B cell (primary cell): Measurements from ENCODE around the gene CPT1A. TPM values are rescaled to one million over a fixed set of nuclear protein-coding genes. Genes with fewer than 3 reads are reported as not detected.

Experiments used
- ATAC-seq: fragments of 200-7000 bp; cut with Tn5 transposase; one replicate; pipeline ENCODE4 v1.10.0; 2021; ENCODE audit warnings: low read depth, mild to moderate bottlenecking, moderate number of reproducible peaks, moderate library complexity
- CTCF ChIA-PET: fragments of 350-600 bp; sonication (Branson Sonifier 250); formaldehyde crosslinking; loops from one replicate; lab custom pipeline; 2021; ENCODE audit warnings: antibody characterized with exemption, inconsistent platforms; lab: Charles Lee
- POLR2A ChIA-PET: fragments of 350-600 bp; sonication (Branson Sonifier 250); formaldehyde crosslinking; loops from one replicate; lab custom pipeline; 2021; ENCODE audit warnings: antibody characterized with exemption; lab: Charles Lee
- DNase-seq: peaks from one replicate; pipeline ENCODE4 v3.0.0; 2013
- H2AFZ ChIP-seq: 2 replicates; pipeline ENCODE4 v1.6.1; 2012; ENCODE audit warnings: mild to moderate bottlenecking, low read depth, low read length; ENCODE audit not compliant: insufficient read depth, poor library complexity, severe bottlenecking
- H3K27ac ChIP-seq, 2 donors: 1 replicate in 1 of 2; 2 replicates in 1 of 2; pipeline ENCODE4 v1.5.1; 2012 to 2013; ENCODE audit warnings: low read length in 2 of 2, mild to moderate bottlenecking in 2 of 2, moderate library complexity in 1 of 2
- H3K27me3 ChIP-seq, 4 experiments: fragments of 200-600 bp in 1 of 4; sonication (generic) in 1 of 4; replicated peaks in 1 of 4; 1 replicate in 2 of 4; 2 replicates in 2 of 4; pipeline versions ENCODE4 v1.6.1 to v1.7.0; 2013 to 2016; ENCODE audit warnings: low read length in 3 of 4, mild to moderate bottlenecking in 2 of 4, mixed read lengths in 1 of 4, moderate library complexity in 1 of 4; ENCODE audit not compliant: insufficient read depth in 4 of 4, control insufficient read depth in 3 of 4; ENCODE audit errors: control extremely low read depth in 1 of 4
- H3K36me3 ChIP-seq, 2 experiments: replicated peaks in 1 of 2; 1 replicate in 1 of 2; 2 replicates in 1 of 2; pipeline versions ENCODE4 v1.6.1 to v1.7.1; 2013; ENCODE audit warnings: low read length in 1 of 2; ENCODE audit not compliant: insufficient read depth in 2 of 2, control insufficient read depth in 1 of 2; ENCODE audit errors: control extremely low read depth in 1 of 2, extremely low read depth in 1 of 2
- H3K4me1 ChIP-seq, 2 donors: fragments of 200-600 bp in 1 of 2; sonication (generic) in 1 of 2; 1 replicate in 1 of 2; 2 replicates in 1 of 2; pipeline versions ENCODE4 v1.5.1 to v1.6.1; 2013 to 2017; ENCODE audit warnings: low read length in 2 of 2; ENCODE audit not compliant: control insufficient read depth in 2 of 2, insufficient read depth in 2 of 2
- H3K4me2 ChIP-seq: replicated peaks from 2 replicates; pipeline ENCODE3; 2012; ENCODE audit warnings: mild to moderate bottlenecking, low read depth, low read length; ENCODE audit not compliant: poor library complexity, severe bottlenecking
- H3K4me3 ChIP-seq, 5 experiments: fragments of 200-600 bp in 1 of 5; sonication (generic) in 1 of 5; 1 replicate in 3 of 5; 2 replicates in 2 of 5; pipeline versions ENCODE4 v1.5.1 to v1.7.0; 2011 to 2016; ENCODE audit warnings: low read length in 4 of 5, mild to moderate bottlenecking in 4 of 5, low read depth in 2 of 5, control low read depth in 1 of 5, moderate library complexity in 1 of 5; ENCODE audit not compliant: insufficient read depth in 1 of 5; ENCODE audit errors: control extremely low read depth in 1 of 5, extremely low read depth in 1 of 5
- H3K79me2 ChIP-seq: fragments of 200-600 bp; sonication (generic); one replicate; pipeline ENCODE4 v1.6.0; 2016; ENCODE audit warnings: low read length; ENCODE audit not compliant: control insufficient read depth, insufficient read depth
- H3K9ac ChIP-seq: fragments of 200-600 bp; sonication (generic); 2 replicates; pipeline ENCODE4 v1.6.1; 2017; ENCODE audit warnings: mild to moderate bottlenecking, low read length, moderate library complexity
- H3K9me3 ChIP-seq, 3 donors: one replicate each; pipeline versions ENCODE4 v1.6.1 to v1.7.1; 2013; ENCODE audit warnings: low read length in 2 of 3; ENCODE audit not compliant: control insufficient read depth in 2 of 3, insufficient read depth in 1 of 3; ENCODE audit errors: control extremely low read depth in 1 of 3
- H4K20me1 ChIP-seq: 2 replicates; pipeline ENCODE4 v1.6.0; 2012; ENCODE audit warnings: mild to moderate bottlenecking, low read length; ENCODE audit not compliant: insufficient read depth, control insufficient read depth, poor library complexity, severe bottlenecking
- H3K27ac Mint-ChIP-seq: one replicate; pipeline ENCODE4 v1.8.0; 2021; ENCODE audit warnings: mixed read lengths
- H3K27me3 Mint-ChIP-seq: one replicate; pipeline ENCODE4 v1.8.0; 2021; ENCODE audit warnings: mixed read lengths
- H3K4me1 Mint-ChIP-seq: one replicate; pipeline ENCODE4 v1.8.0; 2021; ENCODE audit warnings: mixed read lengths
- H3K4me3 Mint-ChIP-seq: one replicate; pipeline ENCODE4 v1.8.0; 2021; ENCODE audit warnings: mixed read lengths
- H3K9me3 Mint-ChIP-seq: one replicate; pipeline ENCODE4 v1.8.0; 2022; ENCODE audit warnings: mixed read lengths; ENCODE audit not compliant: insufficient read depth
- CTCF ChIP-seq: fragments of 200-600 bp; IDR thresholded peaks from one replicate; pipeline ENCODE4 v1.8.0; 2022; ENCODE audit warnings: antibody characterized with exemption, mild to moderate bottlenecking
- EZH2 ChIP-seq: IDR thresholded peaks from 2 replicates; pipeline ENCODE4 v1.6.1; 2012; ENCODE audit warnings: borderline replicate concordance, low read depth, mild to moderate bottlenecking, moderate library complexity, low read length; ENCODE audit not compliant: insufficient read depth, poor library complexity, severe bottlenecking
- WGBS: methylation state at CpG from one replicate; pipeline ENCODE4 v1.1.5; 2013; ENCODE audit warnings: missing lambda C conversion rate; ENCODE audit not compliant: insufficient coverage; 5-methylcytosine and 5-hydroxymethylcytosine counted together
- intact Hi-C: fragments of 100-400 bp; cut with micrococcal nuclease; formaldehyde crosslinking; loops from one replicate; pipeline ENCODE4 v1.10.0; 2022
- polyA plus RNA-seq: library from polyadenylated mRNA; depleted of rRNA; stranded (reverse); fragments of >200 nt; gene quantifications from 2 replicates; pipeline ENCODE4 v1.2.3, GENCODE V29; 2012
- total RNA-seq, 2 donors: library from RNA; stranded (reverse); fragments of 120-200 nt in 1 of 2; gene quantifications; 1 replicate in 1 of 2; 2 replicates in 1 of 2; pipeline versions ENCODE4 v1.2.3 to v1.2.4, GENCODE V29; 2013 to 2022

Gene CPT1A
- total and polyA plus RNA-seq, 2 donors (not counting 1 experiment from before 2014, with no cell fraction given) = 15.6 to 40.8 TPM

- DNase-seq (no peak), ATAC-seq (no peak)
- CTCF ChIA-PET = no interaction called here
- H3K4me1 Mint-ChIP-seq = no peaks in the 10 kb centered on the region
- no peaks in the 10 kb centered on the region for H3K36me3 ChIP-seq
- WGBS = 100% methylated on average over 2 of the region's 7 CpGs
- no peaks in the 10 kb centered on the region for H4K20me1 ChIP-seq
- H3K27ac ChIP-seq = no peak overlapping the region
- no peaks in the 10 kb centered on the region for H3K27me3 ChIP-seq
- H3K9me3 Mint-ChIP-seq = no peaks in the 10 kb centered on the region
- no peak overlapping the region for H2AFZ ChIP-seq
- H3K27ac Mint-ChIP-seq = no peak overlapping the region
- no peaks in the 10 kb centered on the region for H3K27me3 Mint-ChIP-seq
- no peak overlapping the region for H3K9ac ChIP-seq
- H3K4me2 ChIP-seq = no peak overlapping the region
- no peak overlapping the region for H3K4me3 ChIP-seq
- no peaks in the 10 kb centered on the region for H3K79me2 ChIP-seq
- no peaks in the 10 kb centered on the region for H3K9me3 ChIP-seq
- H3K4me3 Mint-ChIP-seq = no peak overlapping the region
- POLR2A ChIA-PET = no interaction called here
- intact Hi-C loops = no loop called here
- no peak for TF ChIP-seq CTCF
- TF ChIP-seq EZH2 = no peak
- no peaks in the 10 kb centered on the region for H3K4me1 ChIP-seq
These were observed 107.6 kb downstream of the CPT1A start for GRCh38 chr11:68734111-68734510.

- WGBS = no CpG with 5 or more reads among the region's 6 CpGs
- CTCF ChIA-PET = interaction anchor here (0.5 kb wide), 1 partner anchor 16 kb away, joined by 5 read pairs; no protein-coding TSS in a partner anchor
- peaks cover 6% of the 10 kb centered on the region for H3K27me3 Mint-ChIP-seq
- H3K4me1 Mint-ChIP-seq = no peaks in the 10 kb centered on the region
- ATAC-seq (no peak), DNase-seq (no peak)
- Histone ChIP-seq H3K27ac (no peak overlapping the region), H3K27me3 (no peaks in the 10 kb centered on the region), H3K79me2 (no peaks in the 10 kb centered on the region), H3K9me3 (no peaks in the 10 kb centered on the region), H3K4me1 (no peaks in the 10 kb centered on the region), H3K4me3 (no peak overlapping the region), H3K9ac (no peak overlapping the region), H3K4me2 (no peak overlapping the region), H4K20me1 (no peaks in the 10 kb centered on the region), H2AFZ (no peak overlapping the region), H3K36me3 (no peaks in the 10 kb centered on the region)
- TF ChIP-seq CTCF = no peak
- POLR2A ChIA-PET = no interaction called here
- intact Hi-C loops = no loop called here
- no peak overlapping the region for H3K4me3 Mint-ChIP-seq
- H3K27ac Mint-ChIP-seq = no peak overlapping the region
- no peaks in the 10 kb centered on the region for H3K9me3 Mint-ChIP-seq
These were observed 113.9 kb downstream of the CPT1A start for GRCh38 chr11:68727783-68728182.
